ENCODE results near the gene NLRX1.

GRCh38 chr11:119194811-119195440, 26.4 kb downstream of the NLRX1 start:
- TF ChIP-seq CTCF (IDR thresholded peaks at IDR 0.05), result no peak
- TF ChIP-seq POLR2A (IDR thresholded peaks at IDR 0.05), result no peak
